GM12874 (cell line): Measurements from ENCODE around the gene TRPV4.

ENCODE experiments used
- CTCF ChIP-seq: IDR thresholded peaks from 2 replicates; pipeline ENCODE4 v1.5.1; 2011; ENCODE audit warnings: low read depth, mild to moderate bottlenecking, control low read depth, low read length, moderate library complexity; ENCODE audit not compliant: insufficient read depth

Gene TRPV4

GRCh38 chr12:109808876-109809646 lies 24.1 kb downstream of the TRPV4 start:
- no peak for TF ChIP-seq CTCF

- no peak for TF ChIP-seq CTCF
Observed at GRCh38 chr12:109807954-109808643, 25.1 kb downstream of the TRPV4 start.

GRCh38 chr12:109804820-109805761 lies 28.1 kb downstream of the TRPV4 start:
- TF ChIP-seq CTCF: peak; percentile 95

GRCh38 chr12:109803678-109804077 lies 29.5 kb downstream of the TRPV4 start:
- TF ChIP-seq CTCF: no peak

- TF ChIP-seq CTCF: no peak
Observed at GRCh38 chr12:109802828-109803227, 30.4 kb downstream of the TRPV4 start.

GRCh38 chr12:109800536-109800935 lies 32.7 kb downstream of the TRPV4 start:
- no peak for TF ChIP-seq CTCF

- TF ChIP-seq CTCF: no peak
Observed at GRCh38 chr12:109798691-109799090, 34.5 kb downstream of the TRPV4 start.
